Measurements from ENCODE around the gene CEND1. TPM values are rescaled to one million over a fixed set of nuclear protein-coding genes. Genes with fewer than 3 reads are reported as not detected.
A peak's percentile ranks its signal among the peaks of the same experiment; 100 is the strongest.

The CEND1 gene
- total and polyA plus RNA-seq, 7 donors, result 0.09 to 0.33 (median 0.17) TPM; not detected in 3

GRCh38 chr11:788009-788640 lies 1.8 kb downstream of the CEND1 start:
- H3K4me3 ChIP-seq, result no peak overlapping the region
- H3K36me3 ChIP-seq (ENCODE audit: insufficient read depth in 1 of 2, low read depth in 1 of 2), result no peaks in the 10 kb centered on the region
- WGBS, 3 donors, result 64 to 66% (median 66%) methylated on average over 28 of the region's 28 CpGs
- peaks cover 0 to 30% (median 11%) of the 10 kb centered on the region in 3 donors for H3K27me3 ChIP-seq (ENCODE audit: insufficient read depth in 3 of 3, low read length in 2 of 3)
- no peak overlapping the region for H3K27ac ChIP-seq
- H3K4me1 ChIP-seq, result peaks cover 14% of the 10 kb centered on the region
- ATAC-seq (no peak), DNase-seq (peak in 1 of 2 donors; percentile 50)
- H3K9me3 ChIP-seq, result no peaks in the 10 kb centered on the region
- intact Hi-C loops (cut with DNase I), result no loop called here
- no peak for TF ChIP-seq CTCF (IDR thresholded peaks at IDR 0.05)

GRCh38 chr11:787084-787675 lies 2.7 kb downstream of the CEND1 start:
- intact Hi-C loops (cut with DNase I), result no loop called here
- H3K27ac ChIP-seq, result no peak overlapping the region
- no peaks in the 10 kb centered on the region for H3K36me3 ChIP-seq (ENCODE audit: insufficient read depth in 1 of 2, low read depth in 1 of 2)
- no peak overlapping the region for H3K4me3 ChIP-seq
- 84 to 90% (median 89%) methylated on average over 22 to 24 of the region's 24 CpGs for WGBS, 3 donors
- DNase-seq (no peak), ATAC-seq (no peak)
- H3K9me3 ChIP-seq, result no peaks in the 10 kb centered on the region
- H3K27me3 ChIP-seq (ENCODE audit: insufficient read depth in 3 of 3, low read length in 2 of 3), result peaks cover 0 to 28% (median 11%) of the 10 kb centered on the region in 3 donors
- peaks cover 21% of the 10 kb centered on the region for H3K4me1 ChIP-seq
- TF ChIP-seq CTCF (IDR thresholded peaks at IDR 0.05), result no peak

GRCh38 chr11:786235-787083 lies 3.4 kb downstream of the CEND1 start:
- intact Hi-C loops (cut with DNase I), result no loop called here
- no peak overlapping the region for H3K27ac ChIP-seq
- no peak overlapping the region for H3K4me3 ChIP-seq
- no peak for DNase-seq
- H3K4me1 ChIP-seq, result peaks cover 21% of the 10 kb centered on the region
- H3K9me3 ChIP-seq, result no peaks in the 10 kb centered on the region
- H3K36me3 ChIP-seq (ENCODE audit: insufficient read depth in 1 of 2, low read depth in 1 of 2), result no peaks in the 10 kb centered on the region
- peaks cover 0 to 28% (median 9%) of the 10 kb centered on the region in 3 donors for H3K27me3 ChIP-seq (ENCODE audit: insufficient read depth in 3 of 3, low read length in 2 of 3)
- no peak for ATAC-seq
- WGBS, 3 donors, result 71 to 82% (median 81%) methylated on average over 23 to 24 of the region's 24 CpGs
- TF ChIP-seq CTCF (IDR thresholded peaks at IDR 0.05), result no peak

- intact Hi-C loops (cut with DNase I), result no loop called here
- 8 to 17% (median 12%) methylated on average over 24 of the region's 24 CpGs for WGBS, 3 donors
- Histone ChIP-seq H3K27me3 (ENCODE audit: insufficient read depth in 3 of 3, low read length in 2 of 3) (peaks cover 0 to 12% (median 4%) of the 10 kb centered on the region in 3 donors), H3K9me3 (no peaks in the 10 kb centered on the region), H3K4me3 (peak overlapping the region; percentile 2), H3K36me3 (ENCODE audit: insufficient read depth in 1 of 2, low read depth in 1 of 2) (peaks cover 0 to 9% of the 10 kb centered on the region in 2 donors), H3K4me1 (peaks cover 22% of the 10 kb centered on the region), H3K27ac (peak overlapping the region; percentile 74)
- TF ChIP-seq CTCF (IDR thresholded peaks at IDR 0.05), result peak; percentile 69
- DNase-seq (peak; percentile 87 to 96), ATAC-seq (peak; percentile 92 to 97 (median 94))
Measured at GRCh38 chr11:783581-784015, 6.3 kb downstream of the CEND1 start.
